OCI-LY3 (cell line): Measurements from ENCODE around the gene ARL8B.

Source experiments
- CTCF ChIP-seq: fragments of 200-600, 300-600 bp; sonication (generic); IDR thresholded peaks from 2 replicates; pipeline ENCODE4 v1.5.1; 2014; ENCODE audit warnings: antibody characterized with exemption, low read length, low read depth
- EZH2phosphoT487 ChIP-seq: fragments of 200-600 bp; shearing (Covaris generic); IDR thresholded peaks from 2 replicates; pipeline ENCODE4 v1.6.1; 2018; ENCODE audit warnings: antibody characterized with exemption, mixed run types, low read depth

- TF ChIP-seq EZH2phosphoT487 (no peak), CTCF (no peak)
Measured at GRCh38 chr3:5090197-5090596, 31.9 kb upstream of the ARL8B start.
